Ammon's horn (tissue), 1 donor: ENCODE measurements around the gene DEUP1.
"Not testable (repeated sequence)": the region's sequence is repeated elsewhere in the genome, so short reads cannot be mapped to it uniquely, and the experiment has no call there.

Experiments
- DNase-seq: peaks from one replicate; pipeline ENCODE4 v3.0.0-alpha.2; 2016; ENCODE audit warnings: low spot score

DEUP1 gene

GRCh38 chr11:93359396-93359795 lies 28.9 kb downstream of the DEUP1 start:
- no peak for DNase-seq

GRCh38 chr11:93361435-93361834 lies 30.9 kb downstream of the DEUP1 start:
- no peak for DNase-seq

- DNase-seq: no peak
Measured at GRCh38 chr11:93368022-93368421, 37.5 kb downstream of the DEUP1 start.

GRCh38 chr11:93370260-93370659 lies 39.7 kb downstream of the DEUP1 start:
- DNase-seq: no peak

GRCh38 chr11:93389737-93390136 lies 59.2 kb downstream of the DEUP1 start:
- no peak for DNase-seq

GRCh38 chr11:93392867-93393266 lies 62.3 kb downstream of the DEUP1 start:
- no peak for DNase-seq

- DNase-seq: no peak
Measured at GRCh38 chr11:93393386-93393785, 62.8 kb downstream of the DEUP1 start.

- no peak for DNase-seq
Measured at GRCh38 chr11:93394488-93394887, 63.9 kb downstream of the DEUP1 start.

- no peak for DNase-seq
Measured at GRCh38 chr11:93396316-93396715, 65.8 kb downstream of the DEUP1 start.

GRCh38 chr11:93403930-93404329 lies 73.4 kb downstream of the DEUP1 start:
- DNase-seq: no peak

- no peak for DNase-seq
Measured at GRCh38 chr11:93407777-93408401, 77.3 kb downstream of the DEUP1 start.

- no peak for DNase-seq
Measured at GRCh38 chr11:93410441-93410840, 79.9 kb downstream of the DEUP1 start.

GRCh38 chr11:93411705-93412104 lies 81.2 kb downstream of the DEUP1 start:
- no peak for DNase-seq

GRCh38 chr11:93432247-93432646 lies 101.7 kb downstream of the DEUP1 start:
- no peak for DNase-seq

GRCh38 chr11:93443232-93443631 lies 112.7 kb downstream of the DEUP1 start:
- not testable (repeated sequence) for DNase-seq

GRCh38 chr11:93444617-93445073 lies 114.1 kb downstream of the DEUP1 start:
- no peak for DNase-seq

- DNase-seq: no peak
Measured at GRCh38 chr11:93458286-93458685, 127.7 kb downstream of the DEUP1 start.

GRCh38 chr11:93463666-93464065 lies 133.1 kb downstream of the DEUP1 start:
- not testable (repeated sequence) for DNase-seq

GRCh38 chr11:93464927-93465540 lies 134.5 kb downstream of the DEUP1 start:
- DNase-seq: no peak

- no peak for DNase-seq
Measured at GRCh38 chr11:93467054-93467453, 136.5 kb downstream of the DEUP1 start.

GRCh38 chr11:93468290-93468689 lies 137.7 kb downstream of the DEUP1 start:
- DNase-seq: no peak

GRCh38 chr11:93474123-93474522 lies 143.6 kb downstream of the DEUP1 start:
- no peak for DNase-seq

GRCh38 chr11:93476796-93477195 lies 146.3 kb downstream of the DEUP1 start:
- DNase-seq: no peak

GRCh38 chr11:93477684-93478234 lies 147.2 kb downstream of the DEUP1 start:
- no peak for DNase-seq
